Fibroblast of gingiva (primary cell): Measurements from ENCODE around the gene CTNNA2.

ENCODE experiments used
- DNase-seq: peaks from one replicate; pipeline ENCODE4 v3.0.0-alpha.2; 2011; ENCODE audit warnings: low read depth

The CTNNA2 gene

DNA sequence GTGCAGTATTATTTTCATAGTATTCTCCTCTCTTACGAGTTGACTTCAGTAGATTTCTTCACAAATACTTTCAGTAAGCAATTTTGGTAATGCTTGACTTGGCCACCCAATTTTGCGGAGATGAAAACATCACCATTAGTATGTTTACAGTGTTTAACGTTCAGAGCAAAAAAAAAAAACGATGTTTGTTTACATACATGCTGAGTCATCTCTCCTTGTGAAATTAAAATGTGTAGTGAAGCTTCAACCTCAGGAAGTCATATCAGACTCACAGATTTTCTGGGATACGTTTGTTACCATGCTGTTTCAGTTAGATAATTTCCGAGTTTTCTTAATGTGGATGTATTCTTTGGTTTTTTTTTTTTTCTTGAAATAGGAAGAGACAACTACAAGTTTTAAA lies 100.1 kb downstream of the CTNNA2 start:
- no peak for DNase-seq

DNA sequence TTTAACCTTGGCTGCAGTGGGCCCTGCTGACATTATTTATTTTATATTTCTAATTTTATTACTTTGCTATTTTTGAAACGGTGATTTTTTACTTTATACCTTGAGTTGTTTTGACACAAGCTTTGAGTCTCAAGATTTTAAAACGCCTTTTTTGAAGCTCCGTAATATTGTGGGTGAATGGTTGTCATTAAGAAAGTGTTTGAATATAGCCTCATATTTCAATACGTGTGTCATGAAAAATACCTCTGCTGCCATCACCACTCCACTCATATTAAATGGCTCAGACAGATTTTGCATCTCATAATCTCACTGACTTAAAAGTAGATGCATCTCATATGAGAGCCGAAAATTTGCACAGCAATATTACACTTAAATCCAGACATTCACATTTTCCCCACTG lies 106.6 kb downstream of the CTNNA2 start:
- no peak for DNase-seq

DNA sequence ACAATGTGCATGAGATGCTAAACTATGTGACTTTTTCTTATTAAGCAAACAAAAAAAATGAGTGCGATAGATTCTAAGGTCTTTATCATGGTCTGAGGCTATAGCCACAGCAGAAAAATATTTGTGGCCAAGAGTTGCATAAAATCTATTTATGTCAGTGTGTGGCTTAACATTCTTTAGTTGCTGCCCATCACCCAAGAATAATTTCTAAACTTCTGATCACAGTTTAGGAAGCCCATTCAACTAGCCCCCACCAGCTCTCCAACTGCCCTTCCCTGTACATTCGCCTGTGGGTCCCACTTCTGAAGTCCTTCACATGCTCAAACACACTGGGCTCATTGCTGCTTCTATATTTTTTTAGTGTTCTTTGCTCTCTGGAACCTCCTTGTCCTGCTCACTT lies 107.1 kb downstream of the CTNNA2 start:
- DNase-seq: no peak

DNA sequence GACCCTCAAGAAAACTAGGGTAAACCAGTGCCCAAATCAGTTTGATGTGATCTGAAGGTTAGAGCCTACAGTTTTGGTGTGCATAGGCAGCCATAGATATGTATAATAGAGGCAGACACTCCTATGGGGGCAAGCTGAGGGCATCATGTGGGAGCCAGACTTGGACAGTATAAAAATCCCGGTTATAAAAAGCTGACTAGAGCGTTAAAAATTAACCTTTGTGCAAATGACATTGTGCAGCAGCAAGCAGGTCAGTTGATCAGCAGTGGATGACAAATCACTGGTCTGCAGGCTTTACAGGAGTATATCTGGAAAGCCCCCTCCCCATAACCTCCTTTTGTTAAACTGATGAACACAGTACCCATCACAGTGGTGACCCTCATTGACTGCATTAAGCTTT lies 107.8 kb downstream of the CTNNA2 start:
- DNase-seq: no peak

DNA sequence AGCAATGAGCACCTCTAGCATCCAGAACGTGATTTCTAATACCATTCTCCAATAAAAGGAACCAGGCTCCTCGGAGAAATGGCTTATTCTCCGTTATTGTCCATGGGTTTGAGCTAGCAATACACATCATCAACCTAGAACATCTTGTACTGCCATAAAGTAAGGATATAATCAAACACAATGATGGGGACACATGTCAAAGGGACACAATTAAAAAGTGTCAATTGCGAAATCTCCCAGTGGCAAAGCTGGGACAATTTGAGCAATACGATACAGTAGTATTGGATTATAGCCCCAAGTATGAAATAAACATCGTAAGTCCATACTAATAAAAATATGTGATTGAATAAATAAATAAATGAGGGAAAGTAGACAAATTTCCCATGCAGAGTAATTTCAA lies 108.4 kb downstream of the CTNNA2 start:
- DNase-seq: no peak

DNA sequence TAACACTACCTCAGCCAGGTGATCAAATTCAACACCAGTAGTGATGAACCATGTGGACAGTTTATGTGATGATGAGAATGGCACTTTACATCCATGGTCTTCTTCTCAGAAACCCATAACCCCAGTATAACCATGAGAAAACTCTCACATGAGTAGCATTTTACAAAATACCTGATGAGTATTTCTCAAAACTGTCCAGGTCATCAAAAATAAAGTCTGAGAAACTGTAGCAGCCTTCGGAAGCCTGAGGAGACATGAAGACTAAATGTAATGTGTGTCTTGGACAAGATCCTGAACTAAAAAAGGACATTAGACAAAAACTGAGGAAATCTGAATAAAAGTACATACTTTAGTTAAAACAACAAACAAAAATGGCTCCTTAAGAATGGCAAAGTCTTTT lies 108.9 kb downstream of the CTNNA2 start:
- DNase-seq: no peak

DNA sequence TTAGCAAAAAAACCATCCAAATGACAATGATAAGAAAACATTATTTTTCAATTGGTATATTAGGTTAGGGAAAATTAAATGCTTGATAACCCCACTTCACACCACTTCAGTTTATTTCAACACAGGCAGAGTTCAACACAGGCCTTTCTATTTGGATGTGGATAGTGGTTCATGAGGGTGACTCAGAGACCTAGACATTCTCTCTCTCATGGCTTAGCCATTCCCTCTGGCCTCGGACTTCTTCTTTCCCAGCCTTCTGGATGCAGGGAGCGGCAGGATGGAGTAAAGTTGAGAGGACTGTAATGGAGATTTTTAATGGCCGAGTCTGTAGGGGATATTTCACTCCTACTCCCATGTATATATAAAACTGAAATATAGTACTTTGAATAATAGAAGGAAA lies 109.7 kb downstream of the CTNNA2 start:
- no peak for DNase-seq

DNA sequence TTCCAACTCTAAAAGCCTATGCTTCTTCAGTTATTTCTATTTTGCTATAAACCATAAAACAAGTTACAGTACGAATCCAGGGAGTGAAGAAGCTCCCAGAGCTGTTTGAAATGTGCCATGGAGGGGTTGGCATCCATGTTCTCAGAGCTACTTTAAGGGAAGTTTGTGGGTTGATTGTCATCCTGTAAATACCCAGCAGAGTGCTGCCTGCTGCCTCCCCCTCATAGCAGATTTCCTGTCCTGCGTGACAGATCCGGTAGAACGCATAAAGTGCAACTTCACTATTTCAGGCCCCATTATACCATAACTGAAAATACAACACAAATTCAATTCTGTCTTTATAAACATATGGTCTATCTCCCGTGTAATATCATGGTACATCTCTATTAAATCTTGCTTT lies 114.4 kb downstream of the CTNNA2 start:
- no peak for DNase-seq

DNA sequence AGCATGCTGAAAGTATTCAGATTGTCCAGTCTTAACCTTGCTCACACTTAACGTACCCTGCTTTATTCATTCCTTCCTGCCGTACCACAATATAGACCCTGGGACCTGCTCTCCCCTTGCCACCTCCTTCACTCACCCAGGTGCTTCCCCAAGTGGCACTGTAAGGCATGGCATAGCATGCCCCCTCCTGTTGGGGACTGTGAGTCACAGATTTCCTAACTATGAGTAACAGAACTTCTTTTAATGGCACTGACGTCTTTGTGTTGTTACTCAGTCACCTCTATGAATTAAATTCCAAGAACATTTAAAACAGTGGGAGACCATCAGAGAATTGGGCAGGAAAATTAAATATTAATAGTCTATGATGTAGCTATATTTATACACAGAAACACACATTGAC lies 117.2 kb downstream of the CTNNA2 start:
- no peak for DNase-seq

DNA sequence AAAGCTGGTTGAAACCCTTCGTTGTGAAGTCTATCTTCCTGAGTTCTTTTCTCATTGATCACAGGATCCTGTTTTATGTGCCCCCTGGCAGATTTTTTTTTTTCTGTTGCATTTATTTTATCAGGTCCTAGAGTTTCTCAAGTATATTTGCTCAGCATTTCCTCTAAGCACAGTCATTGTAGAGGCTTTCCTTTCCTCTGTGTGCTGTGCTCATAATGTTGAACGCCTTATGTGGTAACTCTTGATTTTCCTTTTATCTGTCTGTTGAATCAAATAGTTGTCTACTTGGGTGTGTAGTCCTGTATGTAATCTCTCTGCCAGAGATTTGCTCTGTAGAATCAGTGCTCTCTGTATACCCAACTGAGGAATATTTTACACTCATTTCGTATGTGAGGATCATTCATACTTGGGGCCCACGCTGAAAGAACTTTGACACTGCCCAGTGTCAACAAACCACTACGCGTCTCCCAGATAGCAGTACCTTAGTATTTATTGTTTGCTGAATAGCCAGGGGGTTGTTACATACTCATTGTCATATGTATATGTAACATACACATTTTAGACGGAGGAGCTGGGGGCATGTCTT lies 118.2 kb downstream of the CTNNA2 start:
- no peak for DNase-seq

DNA sequence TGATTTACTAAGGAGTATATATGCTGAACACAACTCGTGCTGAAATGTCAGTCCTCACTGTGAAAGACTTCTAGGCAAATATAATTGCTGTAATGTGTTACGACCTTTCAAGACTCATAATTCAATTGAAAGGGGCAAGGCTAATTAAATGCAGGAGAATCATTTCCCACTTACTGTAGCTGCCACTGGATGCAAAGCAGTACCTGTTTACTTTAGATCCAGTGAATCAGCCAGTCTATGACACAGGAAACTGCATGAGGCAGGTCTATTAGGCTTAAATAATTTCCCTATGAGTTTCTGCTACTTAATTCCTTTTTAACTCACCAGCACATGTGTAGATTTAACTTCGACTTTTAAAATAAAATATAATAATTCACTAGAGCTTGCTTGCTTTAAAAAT lies 125.6 kb downstream of the CTNNA2 start:
- no peak for DNase-seq

DNA sequence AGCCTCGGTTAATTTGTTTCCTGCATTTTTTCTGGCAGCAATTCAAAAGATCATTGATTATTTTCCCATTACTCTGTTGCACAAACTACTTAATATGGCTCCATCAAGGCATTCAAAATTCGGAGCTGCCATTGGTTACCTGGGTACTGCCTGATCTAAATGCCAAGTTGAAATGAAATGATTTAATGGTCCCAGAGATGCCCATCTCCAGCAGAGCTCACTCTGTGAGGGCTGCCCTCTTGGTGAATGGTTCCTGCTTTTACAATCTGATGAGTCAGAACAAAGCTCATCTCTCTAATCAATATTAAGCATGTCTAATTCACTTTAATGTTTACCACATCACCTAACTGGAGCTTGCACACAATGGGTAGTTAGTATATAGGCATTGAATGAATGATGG lies 126.1 kb downstream of the CTNNA2 start:
- no peak for DNase-seq

DNA sequence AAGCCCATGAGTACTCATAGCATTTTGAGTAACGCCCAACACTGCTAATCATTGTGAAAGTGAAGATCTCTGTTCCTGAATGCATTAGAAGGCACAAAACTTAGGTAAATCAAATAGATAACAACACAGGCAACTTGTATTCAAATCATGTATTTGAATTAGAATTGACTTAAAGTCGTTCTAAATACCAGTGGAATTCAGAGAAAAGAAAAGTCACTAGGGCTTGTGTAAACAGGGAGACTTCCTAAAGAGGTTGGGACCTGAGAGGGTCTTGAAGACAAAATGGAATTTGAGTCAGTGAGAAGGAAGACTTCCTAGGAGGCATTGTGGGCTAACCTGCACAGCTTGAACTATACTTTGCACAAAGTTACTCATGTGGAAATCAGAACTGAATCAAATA lies 127.2 kb downstream of the CTNNA2 start:
- DNase-seq: no peak

DNA sequence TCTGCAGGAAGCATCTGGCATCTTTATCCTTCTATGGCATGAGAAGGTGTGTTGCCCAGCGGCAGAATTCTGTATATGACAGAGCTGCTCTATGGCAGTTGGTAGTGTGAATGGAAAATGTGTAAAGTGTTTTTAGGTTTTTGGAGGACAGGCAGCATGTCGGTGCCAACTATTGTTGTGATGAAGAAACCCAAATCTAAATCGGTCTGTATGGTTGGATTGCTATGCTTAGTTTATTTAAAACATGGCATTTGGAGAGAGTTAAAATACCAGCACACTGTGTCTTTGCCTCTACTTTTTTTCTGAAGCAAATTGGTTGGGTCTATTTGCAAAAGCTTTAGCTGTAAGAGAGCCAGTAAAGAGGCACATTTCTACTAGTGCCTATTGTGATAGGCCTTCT lies 136.7 kb downstream of the CTNNA2 start:
- DNase-seq: no peak

DNA sequence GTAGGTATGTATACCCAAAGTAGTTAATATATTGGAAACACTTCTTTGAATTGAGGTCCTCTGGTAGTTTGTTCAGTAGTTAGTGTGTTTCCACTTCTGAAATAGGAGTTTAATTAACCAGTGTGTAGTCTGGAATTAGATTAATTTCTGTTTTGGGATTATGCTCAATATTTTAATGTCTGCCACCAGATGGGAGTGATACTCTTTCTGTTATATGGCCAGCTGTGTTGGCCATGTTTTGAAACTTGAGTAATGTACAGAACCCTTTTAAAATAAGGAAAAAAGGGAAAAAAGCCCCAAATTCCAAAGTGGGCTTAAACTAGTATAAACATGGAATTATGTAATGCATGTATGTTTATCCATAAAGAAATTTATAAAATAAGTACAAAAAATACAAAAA lies 147.7 kb downstream of the CTNNA2 start:
- no peak for DNase-seq

DNA sequence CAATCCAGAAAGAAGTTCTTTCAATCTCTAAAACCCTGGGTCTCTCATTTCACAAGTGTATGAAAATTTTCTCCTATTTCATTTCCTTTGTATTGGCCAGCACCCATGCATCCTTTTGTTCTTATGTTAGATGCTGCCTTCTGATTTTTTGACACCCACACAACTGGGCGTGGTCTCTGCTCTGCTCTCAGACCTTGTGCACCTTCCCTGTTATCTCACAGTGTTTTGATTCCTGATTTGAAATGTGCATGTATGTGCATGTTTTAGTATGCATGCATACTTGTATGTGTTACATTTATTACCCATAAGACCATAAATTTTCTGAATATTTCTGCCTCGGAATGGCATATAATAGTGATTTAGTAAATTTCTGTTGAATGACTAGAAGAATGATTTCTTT lies 152.2 kb downstream of the CTNNA2 start:
- DNase-seq: no peak

DNA sequence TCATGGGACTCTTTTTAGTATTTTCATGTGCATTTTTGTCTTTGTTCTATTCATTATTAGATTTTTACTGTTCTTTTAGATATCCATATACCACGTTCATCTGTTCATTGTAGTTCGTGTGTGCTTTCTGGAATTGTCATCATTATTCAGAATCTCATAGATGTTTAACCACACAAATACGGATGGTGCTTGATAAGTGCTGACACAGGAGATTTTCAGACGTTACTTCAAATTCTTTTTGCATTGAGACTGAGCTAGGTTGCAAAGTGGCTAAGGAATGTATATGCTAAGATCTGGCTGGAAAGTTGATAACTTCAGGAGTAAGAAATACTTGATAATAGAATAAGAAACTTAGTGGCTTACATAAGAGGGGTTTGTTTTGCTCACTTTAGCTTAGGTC lies 153.6 kb downstream of the CTNNA2 start:
- DNase-seq: no peak

DNA sequence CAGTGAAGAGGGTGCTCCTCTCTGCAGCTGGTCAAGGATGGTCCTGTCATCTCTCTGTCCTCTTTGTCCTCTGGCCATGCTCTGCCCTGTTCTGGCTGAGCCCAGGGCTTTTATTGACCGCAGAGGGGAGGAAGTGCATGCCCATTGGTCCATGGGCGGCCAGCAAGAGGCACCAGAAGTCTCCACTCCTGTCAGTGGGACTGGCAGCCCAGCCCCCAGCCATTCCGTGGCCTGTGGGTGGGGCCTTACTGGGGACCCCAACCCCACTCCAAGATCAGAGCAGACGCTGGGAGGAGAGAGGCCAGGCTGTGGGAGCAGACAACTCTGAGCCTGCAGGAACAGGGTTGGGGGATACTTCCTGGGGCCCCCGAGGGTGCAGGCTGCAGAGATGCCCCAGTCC lies 156.9 kb downstream of the CTNNA2 start:
- no peak for DNase-seq

DNA sequence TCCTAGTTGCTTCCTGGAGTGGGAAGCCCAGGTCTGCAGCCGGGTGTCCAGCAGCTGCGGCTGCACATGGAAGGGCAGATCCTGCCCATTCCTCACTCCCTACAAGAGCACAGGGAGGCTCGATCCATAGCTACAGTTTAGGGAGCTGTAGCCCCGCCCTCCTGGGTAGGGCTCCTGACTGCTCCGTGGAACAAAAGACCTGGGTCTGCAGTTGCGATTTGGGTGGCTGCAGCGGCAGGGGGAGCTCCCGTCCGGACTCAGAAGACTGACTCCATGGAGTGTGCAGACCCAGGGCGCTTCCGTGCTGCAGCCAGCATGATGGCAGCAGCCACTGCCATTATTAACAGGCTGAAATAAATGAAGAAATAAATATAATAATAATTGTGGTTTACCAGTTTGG lies 157.3 kb downstream of the CTNNA2 start:
- no peak for DNase-seq

DNA sequence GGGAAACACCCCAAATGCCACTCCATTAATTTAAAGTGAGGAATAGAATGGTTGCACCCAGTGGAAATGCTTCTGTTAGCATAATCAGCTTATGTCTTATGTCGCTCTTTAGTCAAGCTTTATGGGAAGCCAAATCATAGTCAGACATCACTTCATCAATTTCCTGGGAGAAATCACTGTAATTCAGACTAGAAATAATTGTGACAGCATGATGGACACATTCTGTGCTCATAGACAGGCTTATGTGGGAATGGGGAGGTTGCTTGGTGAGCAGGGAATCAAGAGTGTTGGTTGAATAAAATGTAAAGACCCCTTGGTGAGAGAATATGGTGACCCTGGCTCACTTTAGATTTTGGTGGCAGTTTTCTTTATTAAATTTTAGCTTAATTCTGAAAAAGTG lies 174.0 kb downstream of the CTNNA2 start:
- DNase-seq: no peak

DNA sequence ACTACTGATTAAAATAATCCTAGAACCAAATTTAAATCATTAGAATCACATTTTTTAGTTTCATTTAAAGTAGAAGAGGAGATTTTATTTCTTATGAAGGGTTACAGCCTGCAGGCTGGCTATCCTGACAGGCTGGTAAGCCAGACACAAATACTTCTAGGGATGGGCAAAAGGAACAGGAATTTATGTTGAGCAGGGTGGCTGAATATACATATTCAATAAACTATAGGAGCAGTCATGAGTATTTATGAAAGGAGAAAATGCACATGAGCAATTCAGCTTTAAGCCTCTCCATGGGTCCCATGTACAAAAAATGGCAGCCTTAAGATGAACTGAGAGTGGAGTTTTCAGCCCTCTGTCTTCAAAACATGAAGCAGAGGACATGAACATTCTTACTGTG lies 182.4 kb downstream of the CTNNA2 start:
- no peak for DNase-seq

DNA sequence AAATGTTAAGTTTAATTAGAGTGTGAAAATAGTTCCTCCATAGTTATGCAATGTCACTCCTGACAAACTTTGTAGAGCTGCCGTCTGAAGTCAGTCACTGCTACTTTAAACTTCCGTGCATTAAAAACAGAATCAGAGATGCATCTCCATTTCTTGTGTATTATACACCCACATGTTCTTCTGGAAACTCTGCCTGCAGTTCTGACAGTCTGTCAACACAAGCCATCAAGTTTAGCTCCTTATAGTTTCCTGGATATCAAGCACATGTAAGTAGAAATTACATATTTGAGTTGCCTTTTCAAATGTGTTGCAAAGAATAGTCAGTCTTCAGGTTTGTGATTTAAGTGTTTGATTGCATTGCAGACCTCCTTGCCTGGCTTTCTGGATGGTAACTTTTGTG lies 184.3 kb downstream of the CTNNA2 start:
- DNase-seq: no peak

DNA sequence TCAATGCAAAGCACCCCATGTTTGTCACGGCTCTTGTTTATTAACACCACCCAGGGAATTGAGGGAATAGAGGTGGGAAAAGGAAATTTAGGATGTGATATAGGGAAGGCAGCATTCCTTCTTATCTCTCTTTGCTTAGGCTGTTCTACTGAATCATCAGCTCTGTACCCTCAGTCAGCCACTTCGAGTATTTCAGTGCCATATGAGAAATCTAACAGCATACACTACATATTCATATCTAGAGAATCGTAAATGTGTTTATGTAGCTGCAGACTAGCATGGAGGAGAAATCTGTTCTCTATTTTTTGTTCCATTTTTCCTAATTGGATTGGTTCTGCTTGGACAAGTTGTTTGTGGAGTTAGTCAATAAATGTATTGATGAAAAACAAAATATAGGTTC lies 187.8 kb downstream of the CTNNA2 start:
- DNase-seq: no peak

DNA sequence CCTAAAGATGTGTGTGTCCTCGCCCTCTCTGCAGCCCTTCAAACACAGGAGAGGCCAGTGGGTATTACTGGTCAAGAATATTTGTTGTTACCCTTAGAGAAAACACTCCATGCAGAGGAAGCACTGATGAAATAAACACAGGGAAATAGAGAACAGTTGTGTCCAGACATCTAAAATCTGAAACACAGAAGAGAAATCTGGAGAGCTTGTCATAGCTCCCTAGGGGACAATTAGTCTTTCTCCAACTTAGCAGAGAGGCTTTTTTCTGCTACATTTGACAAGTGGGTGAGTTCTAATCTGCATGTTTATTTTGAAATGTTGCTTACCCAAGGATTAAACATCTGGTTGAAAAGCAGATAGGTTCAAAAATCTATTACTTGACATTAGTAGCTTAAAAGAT lies 190.1 kb downstream of the CTNNA2 start:
- no peak for DNase-seq

DNA sequence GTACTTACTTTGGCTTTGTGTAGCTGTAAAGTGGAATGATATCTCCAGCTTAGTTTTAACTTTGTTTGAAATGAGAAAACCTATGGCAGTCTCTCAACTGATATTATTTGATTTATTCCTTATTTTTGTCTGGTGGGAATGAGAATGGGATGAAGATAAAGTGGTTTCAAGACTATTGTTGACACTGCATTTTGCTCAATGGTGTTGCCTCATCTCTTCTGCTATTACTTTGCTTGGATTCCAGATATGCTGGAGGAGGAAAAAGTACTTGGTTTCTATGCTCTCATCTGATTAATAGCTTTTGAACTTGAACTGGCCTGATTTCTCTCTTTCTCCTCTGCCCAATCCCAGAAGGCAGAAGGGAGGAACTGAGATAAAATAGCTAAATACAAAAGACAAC lies 198.2 kb downstream of the CTNNA2 start:
- DNase-seq: no peak
